HG02870 (cell line): ENCODE data around the gene IGFL3.
"Not testable (repeated sequence)": the region's sequence is repeated elsewhere in the genome, so short reads cannot be mapped to it uniquely, and the experiment has no call there.

Experiments
- ATAC-seq: cut with Tn5 transposase; IDR thresholded peaks from one replicate; pipeline ENCODE4 v1.9.1; 2021; ENCODE audit warnings: mild to moderate bottlenecking, moderate library complexity; ENCODE audit not compliant: unreplicated experiment

The IGFL3 gene

DNA sequence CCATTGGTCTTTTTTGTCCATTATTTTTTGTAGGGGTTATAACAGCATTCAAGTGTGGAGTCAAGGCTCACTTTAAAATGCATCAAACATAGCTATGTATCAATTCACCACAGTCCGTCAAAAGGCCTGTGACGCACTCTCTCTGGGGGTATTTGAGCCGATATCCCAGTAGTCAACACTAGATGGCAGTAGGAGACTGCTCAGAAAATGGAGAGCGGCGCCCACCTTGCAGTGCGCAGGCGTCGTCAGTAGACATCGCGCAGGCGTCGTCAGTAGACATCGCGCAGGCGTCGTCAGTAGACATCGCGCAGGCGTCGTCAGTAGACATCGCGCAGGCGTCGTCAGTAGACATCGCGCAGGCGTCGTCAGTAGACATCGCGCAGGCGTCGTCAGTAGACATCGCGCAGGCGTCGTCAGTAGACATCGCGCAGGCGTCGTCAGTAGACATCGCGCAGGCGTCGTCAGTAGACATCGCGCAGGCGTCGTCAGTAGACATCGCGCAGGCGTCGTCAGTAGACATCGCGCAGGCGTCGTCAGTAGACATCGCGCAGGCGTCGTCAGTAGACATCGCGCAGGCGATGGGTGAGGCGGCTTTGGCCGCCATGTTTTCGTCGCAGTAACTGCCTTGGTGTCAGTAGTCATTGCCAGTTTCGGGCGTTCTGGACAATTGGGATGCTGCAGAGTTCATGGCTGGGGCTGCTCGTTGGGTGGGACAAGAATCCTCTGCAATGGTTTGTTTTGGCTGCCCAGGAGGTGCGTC, 45.7 kb downstream of the IGFL3 start:
- ATAC-seq, result not testable (repeated sequence)

DNA sequence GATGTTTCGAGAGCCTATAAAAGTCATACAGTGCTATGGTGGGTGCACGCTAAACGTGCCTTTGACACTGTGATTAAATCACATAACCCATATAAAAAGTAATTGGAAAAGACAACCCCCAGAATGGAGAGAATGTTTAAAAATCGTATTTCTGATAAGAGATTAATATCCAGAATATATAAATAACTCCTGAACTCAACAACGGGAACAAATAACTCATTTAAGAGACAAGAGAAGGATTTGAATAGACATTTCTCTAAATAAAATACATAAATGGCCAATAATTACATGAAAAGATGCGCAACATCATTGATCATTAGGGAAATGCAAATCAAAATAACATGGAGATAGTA, 46.7 kb downstream of the IGFL3 start:
- no peak for ATAC-seq

DNA sequence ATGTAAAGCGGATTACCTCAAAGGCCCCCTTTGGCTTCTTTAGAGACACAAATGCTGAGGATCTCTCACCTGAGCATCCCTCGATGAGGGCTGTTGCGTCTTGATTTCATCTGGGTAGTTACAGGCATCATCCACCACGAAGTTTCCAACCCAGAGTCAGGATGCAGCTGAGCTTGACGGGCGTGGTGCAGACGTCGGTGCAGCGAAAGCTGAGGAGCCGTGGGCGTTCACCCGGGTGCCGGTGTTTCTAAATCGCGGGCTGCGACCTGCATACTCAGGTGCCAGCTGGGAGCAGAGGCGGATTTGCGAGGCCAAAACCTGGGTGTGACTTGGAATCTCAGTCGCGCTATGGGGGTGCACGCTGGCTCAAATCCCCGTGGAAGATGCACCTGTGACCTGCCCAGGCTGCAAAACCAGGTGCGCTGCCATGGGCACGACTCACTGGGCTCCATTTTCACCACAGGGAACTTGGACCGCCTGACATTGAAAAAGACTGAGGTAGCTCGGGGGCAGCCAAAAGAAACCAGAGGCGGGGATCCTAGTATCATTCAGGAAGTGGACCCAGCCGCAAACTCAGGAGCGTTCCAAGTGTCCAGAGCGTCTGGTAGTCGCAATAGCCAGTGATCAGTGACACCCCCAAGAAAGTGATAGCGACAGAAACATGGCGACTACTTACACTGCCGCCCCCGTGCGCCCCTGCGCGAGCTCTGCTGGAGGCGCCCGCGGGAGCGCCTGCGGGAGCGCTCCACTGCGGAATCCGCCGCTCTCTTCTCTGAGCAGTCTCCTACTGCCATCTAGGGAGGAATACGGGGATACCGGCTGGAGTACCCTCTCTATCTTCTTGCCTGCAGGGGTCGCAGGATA, 47.3 kb downstream of the IGFL3 start:
- no peak for ATAC-seq

DNA sequence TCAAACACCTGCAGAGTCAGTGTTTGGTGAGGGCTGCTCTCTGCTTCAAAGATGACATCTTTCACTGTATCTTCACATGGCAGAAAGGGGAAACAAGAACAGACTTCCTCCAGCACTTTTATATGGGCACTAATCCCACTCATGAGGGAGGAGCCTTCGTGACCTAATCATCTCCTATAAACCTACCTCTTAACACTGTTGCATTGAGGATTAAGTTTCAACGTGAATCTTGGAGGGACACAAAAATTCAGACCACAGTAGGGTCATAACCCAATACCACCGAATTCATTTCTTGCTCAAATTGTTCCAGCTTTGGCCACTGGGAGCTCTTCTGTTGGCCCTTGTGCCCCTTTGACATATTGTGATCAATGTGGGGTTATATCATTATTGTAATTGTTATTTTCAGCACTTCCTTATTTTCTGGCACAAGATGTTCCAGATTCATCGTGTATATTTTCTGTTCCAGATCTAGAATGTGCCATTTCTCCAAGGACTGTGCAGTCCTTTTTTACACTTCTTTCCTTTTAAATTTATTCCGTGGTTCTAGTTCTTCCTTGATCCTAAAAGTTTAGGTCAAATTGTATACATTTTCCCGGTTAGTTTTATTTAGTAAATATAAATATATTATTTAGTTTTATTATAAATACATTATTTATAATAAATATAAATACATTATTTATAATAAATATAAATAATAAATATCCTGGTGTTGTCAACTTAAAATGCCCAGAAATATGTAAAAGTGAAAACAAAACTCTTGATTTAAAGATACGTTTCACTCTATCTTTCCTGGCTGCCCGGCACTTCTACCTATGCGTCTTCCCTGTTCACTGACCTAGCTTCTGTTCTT, 48.2 kb downstream of the IGFL3 start:
- ATAC-seq, result no peak

DNA sequence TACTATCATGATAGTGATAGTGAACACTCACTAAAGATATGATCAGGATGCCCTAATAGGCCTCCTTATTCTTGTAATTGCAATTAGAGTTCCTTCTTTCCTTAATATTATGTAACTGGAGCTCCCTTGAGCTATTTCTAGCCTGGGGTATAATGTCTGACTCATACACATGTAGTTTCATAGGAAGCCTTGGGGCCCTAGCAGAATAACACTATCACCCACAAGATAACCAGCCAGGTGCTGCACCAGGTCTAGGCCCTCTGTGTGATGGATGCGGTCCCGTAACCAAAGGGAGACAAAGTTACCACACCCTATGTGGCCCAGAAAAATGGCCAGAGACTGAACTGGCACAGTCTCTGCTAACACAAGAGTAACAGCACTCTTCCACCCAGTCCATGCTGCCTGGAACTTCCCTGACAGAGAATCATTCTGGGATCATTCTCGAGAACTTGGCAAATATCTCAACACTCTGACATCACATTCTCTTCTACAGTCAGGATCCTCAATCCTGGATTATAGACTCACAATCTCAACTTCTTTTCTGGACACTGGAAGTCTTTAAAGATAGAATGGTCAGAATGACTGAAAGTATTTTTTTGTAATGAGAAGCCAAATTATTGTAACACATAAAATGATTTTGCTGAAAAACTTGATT, 51.1 kb downstream of the IGFL3 start:
- no peak for ATAC-seq
